SU-DHL-6 (cell line): ENCODE results near the gene FRY.

Experiments
- H2AFZ ChIP-seq: fragments of 200-600 bp; sonication (generic); 2 replicates; pipeline ENCODE4 v1.6.1; 2014; ENCODE audit warnings: low read depth, mild to moderate bottlenecking, moderate library complexity, mixed read lengths, antibody characterized with exemption, low read length; ENCODE audit not compliant: severe bottlenecking
- H3F3A ChIP-seq: fragments of 200-600 bp; shearing (Covaris generic); 2 replicates; pipeline ENCODE4 v1.6.0; 2016; ENCODE audit warnings: antibody characterized with exemption, mild to moderate bottlenecking; ENCODE audit not compliant: insufficient read depth
- H3K27ac ChIP-seq: fragments of 200-600 bp; sonication (generic); 2 replicates; pipeline ENCODE4 v1.5.1; 2016; ENCODE audit warnings: low read depth, mild to moderate bottlenecking, low read length, moderate library complexity, mixed read lengths
- H3K27me3 ChIP-seq: fragments of 200-600 bp; sonication (generic), shearing (Covaris generic); 2 replicates; pipeline ENCODE4 v1.6.0; 2014; ENCODE audit warnings: mild to moderate bottlenecking, low read length
- H3K36me3 ChIP-seq: fragments of 200-600 bp; sonication (generic); 2 replicates; pipeline ENCODE4 v1.6.1; 2014; ENCODE audit warnings: mild to moderate bottlenecking, low read length, mixed read lengths
- H3K4me2 ChIP-seq: fragments of 300-600, 200-600 bp; shearing (Covaris generic), sonication (generic); 2 replicates; pipeline ENCODE4 v1.6.0; 2014; ENCODE audit warnings: low read length, low read depth, mild to moderate bottlenecking; ENCODE audit not compliant: poor library complexity, severe bottlenecking
- H3K4me3 ChIP-seq: fragments of 200-600 bp; sonication (generic); 2 replicates; pipeline ENCODE4 v1.5.1; 2014; ENCODE audit warnings: antibody characterized with exemption, low read length, mild to moderate bottlenecking, mixed read lengths; ENCODE audit not compliant: insufficient read depth, poor library complexity, severe bottlenecking
- H3K79me2 ChIP-seq: fragments of 200-600 bp; sonication (generic); 2 replicates; pipeline ENCODE4 v1.6.1; 2014; ENCODE audit warnings: mild to moderate bottlenecking, low read length, moderate library complexity; ENCODE audit not compliant: insufficient read depth
- H3K9ac ChIP-seq: fragments of 200-600 bp; sonication (generic); 2 replicates; pipeline ENCODE4 v1.7.0; 2014; ENCODE audit warnings: mild to moderate bottlenecking, low read length
- H3K9me2 ChIP-seq: fragments of 200-600 bp; sonication (generic); replicated peaks from 2 replicates; pipeline ENCODE4 v1.6.1; 2014; ENCODE audit warnings: low read length; ENCODE audit not compliant: insufficient read depth
- H3K9me3 ChIP-seq: fragments of 200-600 bp; sonication (generic); 2 replicates; pipeline ENCODE4 v1.6.1; 2014; ENCODE audit warnings: low read length, mixed read lengths; ENCODE audit not compliant: insufficient read depth
- H4K20me1 ChIP-seq: fragments of 200-600 bp; sonication (generic); 2 replicates; pipeline ENCODE4 v1.6.1; 2014; ENCODE audit warnings: low read depth, mild to moderate bottlenecking, antibody characterized with exemption, low read length, moderate library complexity, mixed read lengths
- CTCF ChIP-seq: fragments of 200-600 bp; sonication (generic); IDR thresholded peaks from one replicate; pipeline ENCODE4 v1.5.1; 2017; ENCODE audit warnings: antibody characterized with exemption, mild to moderate bottlenecking, low read length, moderate library complexity; ENCODE audit not compliant: insufficient read depth, poor library complexity, severe bottlenecking
- EZH2phosphoT487 ChIP-seq: fragments of 200-600 bp; sonication (generic), shearing (Covaris generic); conservative IDR thresholded peaks from 2 replicates; pipeline ENCODE4 v1.6.1; 2018; ENCODE audit warnings: mild to moderate bottlenecking, antibody characterized with exemption, low read length, moderate library complexity, mixed read lengths

Gene FRY

GRCh38 chr13:32214071-32214470 lies 182.5 kb downstream of the FRY start:
- Histone ChIP-seq H2AFZ (no peak overlapping the region), H3K9ac (no peak overlapping the region), H3K9me3 (no peaks in the 10 kb centered on the region), H4K20me1 (no peaks in the 10 kb centered on the region), H3F3A (no peaks in the 10 kb centered on the region), H3K4me3 (no peak overlapping the region), H3K4me2 (no peak overlapping the region), H3K27ac (no peak overlapping the region), H3K9me2 (no peaks in the 10 kb centered on the region), H3K36me3 (no peaks in the 10 kb centered on the region), H3K79me2 (no peaks in the 10 kb centered on the region), H3K27me3 (no peaks in the 10 kb centered on the region)
- no peak for TF ChIP-seq CTCF
- no peak for TF ChIP-seq EZH2phosphoT487

GRCh38 chr13:32216281-32216680 lies 184.7 kb downstream of the FRY start:
- H3K27ac ChIP-seq = no peak overlapping the region
- H3K27me3 ChIP-seq = no peaks in the 10 kb centered on the region
- H3F3A ChIP-seq = no peaks in the 10 kb centered on the region
- H3K79me2 ChIP-seq = no peaks in the 10 kb centered on the region
- no peak overlapping the region for H3K4me2 ChIP-seq
- H2AFZ ChIP-seq = no peak overlapping the region
- H3K9me3 ChIP-seq = no peaks in the 10 kb centered on the region
- TF ChIP-seq CTCF (no peak), EZH2phosphoT487 (no peak)
- H3K4me3 ChIP-seq = no peak overlapping the region
- no peaks in the 10 kb centered on the region for H3K9me2 ChIP-seq
- no peaks in the 10 kb centered on the region for H4K20me1 ChIP-seq
- H3K9ac ChIP-seq = no peak overlapping the region
- H3K36me3 ChIP-seq = no peaks in the 10 kb centered on the region

- no peak overlapping the region for H2AFZ ChIP-seq
- H3K27me3 ChIP-seq = no peaks in the 10 kb centered on the region
- no peaks in the 10 kb centered on the region for H3K36me3 ChIP-seq
- TF ChIP-seq EZH2phosphoT487 (no peak), CTCF (no peak)
- no peaks in the 10 kb centered on the region for H4K20me1 ChIP-seq
- H3K79me2 ChIP-seq = no peaks in the 10 kb centered on the region
- no peak overlapping the region for H3K27ac ChIP-seq
- no peaks in the 10 kb centered on the region for H3F3A ChIP-seq
- H3K4me2 ChIP-seq = no peak overlapping the region
- no peak overlapping the region for H3K4me3 ChIP-seq
- H3K9me2 ChIP-seq = no peaks in the 10 kb centered on the region
- no peak overlapping the region for H3K9ac ChIP-seq
- no peaks in the 10 kb centered on the region for H3K9me3 ChIP-seq
Observed at GRCh38 chr13:32222046-32222676, 190.6 kb downstream of the FRY start.
